Germinal center (tissue), 1 donor: ENCODE results near the gene MDGA2.
"Not testable (repeated sequence)": the region's sequence is repeated elsewhere in the genome, so short reads cannot be mapped to it uniquely, and the experiment has no call there.

Experiments
- DNase-seq: peaks from one replicate; pipeline ENCODE4 v3.0.0; 2012; ENCODE audit warnings: mixed read lengths, low spot score

The MDGA2 gene

GRCh38 chr14:47235619-47236018, 439.8 kb downstream of the MDGA2 start:
- no peak for DNase-seq

- DNase-seq: no peak
Measured at GRCh38 chr14:47226877-47227520, 448.4 kb downstream of the MDGA2 start.

GRCh38 chr14:47223656-47224055, 451.7 kb downstream of the MDGA2 start:
- DNase-seq: no peak

- DNase-seq: no peak
Measured at GRCh38 chr14:47220096-47220495, 455.3 kb downstream of the MDGA2 start.

- DNase-seq: no peak
Measured at GRCh38 chr14:47211263-47211662, 464.1 kb downstream of the MDGA2 start.

- no peak for DNase-seq
Measured at GRCh38 chr14:47210099-47210498, 465.3 kb downstream of the MDGA2 start.

- DNase-seq: no peak
Measured at GRCh38 chr14:47208434-47208833, 467.0 kb downstream of the MDGA2 start.

- DNase-seq: no peak
Measured at GRCh38 chr14:47207617-47208016, 467.8 kb downstream of the MDGA2 start.

- no peak for DNase-seq
Measured at GRCh38 chr14:47200740-47201139, 474.7 kb downstream of the MDGA2 start.

GRCh38 chr14:47195582-47195981, 479.8 kb downstream of the MDGA2 start:
- DNase-seq: no peak

- no peak for DNase-seq
Measured at GRCh38 chr14:47194055-47194454, 481.4 kb downstream of the MDGA2 start.

GRCh38 chr14:47192203-47192602, 483.2 kb downstream of the MDGA2 start:
- DNase-seq: not testable (repeated sequence)

GRCh38 chr14:47191700-47192099, 483.7 kb downstream of the MDGA2 start:
- no peak for DNase-seq

- no peak for DNase-seq
Measured at GRCh38 chr14:47189911-47190484, 485.4 kb downstream of the MDGA2 start.

- DNase-seq: no peak
Measured at GRCh38 chr14:47186486-47186885, 488.9 kb downstream of the MDGA2 start.

GRCh38 chr14:47179906-47180305, 495.5 kb downstream of the MDGA2 start:
- DNase-seq: no peak

- not testable (repeated sequence) for DNase-seq
Measured at GRCh38 chr14:47171896-47172295, 503.5 kb downstream of the MDGA2 start.

GRCh38 chr14:47167402-47167801, 508.0 kb downstream of the MDGA2 start:
- no peak for DNase-seq

- DNase-seq: no peak
Measured at GRCh38 chr14:47155395-47155794, 520.0 kb downstream of the MDGA2 start.

GRCh38 chr14:47154276-47154797, 521.1 kb downstream of the MDGA2 start:
- DNase-seq: no peak

GRCh38 chr14:47153746-47154145, 521.7 kb downstream of the MDGA2 start:
- DNase-seq: no peak

- no peak for DNase-seq
Measured at GRCh38 chr14:47150267-47150666, 525.1 kb downstream of the MDGA2 start.

GRCh38 chr14:47149326-47149725, 526.1 kb downstream of the MDGA2 start:
- DNase-seq: no peak

GRCh38 chr14:47148686-47149085, 526.7 kb downstream of the MDGA2 start:
- no peak for DNase-seq
